ENCODE measurements around the gene WSCD2.

Gene WSCD2

GRCh38 chr12:108266131-108266530 is 137.0 kb downstream of the WSCD2 start:
- no peak overlapping the region for H3K4me3 ChIP-seq (ENCODE audit: low read depth, low read length)
- no peak for TF ChIP-seq CTCF (IDR thresholded peaks at IDR 0.05; ENCODE audit: control insufficient read depth, extremely low read depth, insufficient read depth)
- DNase-seq (ENCODE audit: low read depth): no peak

- no peak for TF ChIP-seq CTCF (IDR thresholded peaks at IDR 0.05; ENCODE audit: control insufficient read depth, extremely low read depth, insufficient read depth)
- DNase-seq (ENCODE audit: low read depth): no peak
- no peak overlapping the region for H3K4me3 ChIP-seq (ENCODE audit: low read depth, low read length)
These were observed 138.4 kb downstream of the WSCD2 start for GRCh38 chr12:108267450-108267849.

GRCh38 chr12:108268397-108268796 is 139.3 kb downstream of the WSCD2 start:
- H3K4me3 ChIP-seq (ENCODE audit: low read depth, low read length): no peak overlapping the region
- TF ChIP-seq CTCF (IDR thresholded peaks at IDR 0.05; ENCODE audit: control insufficient read depth, extremely low read depth, insufficient read depth): no peak
- DNase-seq (ENCODE audit: low read depth): no peak

GRCh38 chr12:108269224-108269623 is 140.1 kb downstream of the WSCD2 start:
- no peak for TF ChIP-seq CTCF (IDR thresholded peaks at IDR 0.05; ENCODE audit: control insufficient read depth, extremely low read depth, insufficient read depth)
- H3K4me3 ChIP-seq (ENCODE audit: low read depth, low read length): no peak overlapping the region
- DNase-seq (ENCODE audit: low read depth): no peak

GRCh38 chr12:108270035-108270848 is 141.2 kb downstream of the WSCD2 start:
- no peak overlapping the region for H3K4me3 ChIP-seq (ENCODE audit: low read depth, low read length)
- no peak for DNase-seq (ENCODE audit: low read depth)
- no peak for TF ChIP-seq CTCF (IDR thresholded peaks at IDR 0.05; ENCODE audit: control insufficient read depth, extremely low read depth, insufficient read depth)

- no peak for DNase-seq (ENCODE audit: low read depth)
- no peak for TF ChIP-seq CTCF (IDR thresholded peaks at IDR 0.05; ENCODE audit: control insufficient read depth, extremely low read depth, insufficient read depth)
These were observed 141.7 kb downstream of the WSCD2 start for GRCh38 chr12:108270849-108271143.

More at GRCh38 chr12:108270849-108271143, 141.7 kb downstream of the WSCD2 start:
- H3K4me3 ChIP-seq (ENCODE audit: low read depth, low read length): no peak overlapping the region

Measured in LNCaP clone FGC (cell line).